SK-N-MC (cell line): ENCODE measurements around the gene PRTG.

Experiments used
- DNase-seq: peaks from one replicate; pipeline ENCODE4 v3.0.0-alpha.2; 2011; ENCODE audit warnings: low read depth, low spot score
- H3K27ac ChIP-seq: fragments of 200-600 bp; sonication (generic); 2 replicates; pipeline ENCODE4 v1.5.1; 2016; ENCODE audit warnings: mixed run types
- H3K36me3 ChIP-seq: fragments of 200-600 bp; sonication (generic); 2 replicates; pipeline ENCODE4 v1.6.1; 2017; ENCODE audit warnings: antibody characterized with exemption, low read length, mixed read lengths; ENCODE audit not compliant: insufficient read depth
- H3K4me3 ChIP-seq: fragments of 200-600 bp; sonication (generic); 2 replicates; pipeline ENCODE4 v1.5.1; 2016
- H3K9ac ChIP-seq: fragments of 200-600 bp; sonication (generic); 2 replicates; pipeline ENCODE4 v1.8.0; 2017; ENCODE audit warnings: mixed run types, mixed read lengths; ENCODE audit not compliant: insufficient read length
- H3K9me3 ChIP-seq: fragments of 200-600 bp; sonication (generic); 2 replicates; pipeline ENCODE4 v1.6.1; 2017; ENCODE audit warnings: low read depth, mild to moderate bottlenecking, antibody characterized with exemption, low read length, moderate library complexity, mixed read lengths
- EZH2 ChIP-seq: fragments of 200-600 bp; sonication (generic); IDR thresholded peaks from one replicate; pipeline ENCODE4 v1.6.1; 2017; ENCODE audit warnings: antibody characterized with exemption
- FOXP2 ChIP-seq: optimal IDR thresholded peaks from 2 replicates; pipeline ENCODE3; 2011; ENCODE audit warnings: mild to moderate bottlenecking, moderate library complexity; ENCODE audit not compliant: insufficient read depth; ENCODE audit errors: extremely low read length, control extremely low read depth
- POLR2AphosphoS5 ChIP-seq: IDR thresholded peaks from 2 replicates; pipeline ENCODE4 v1.6.1; 2012; ENCODE audit warnings: mild to moderate bottlenecking, low read depth, low read length, borderline replicate concordance

The PRTG gene

DNA sequence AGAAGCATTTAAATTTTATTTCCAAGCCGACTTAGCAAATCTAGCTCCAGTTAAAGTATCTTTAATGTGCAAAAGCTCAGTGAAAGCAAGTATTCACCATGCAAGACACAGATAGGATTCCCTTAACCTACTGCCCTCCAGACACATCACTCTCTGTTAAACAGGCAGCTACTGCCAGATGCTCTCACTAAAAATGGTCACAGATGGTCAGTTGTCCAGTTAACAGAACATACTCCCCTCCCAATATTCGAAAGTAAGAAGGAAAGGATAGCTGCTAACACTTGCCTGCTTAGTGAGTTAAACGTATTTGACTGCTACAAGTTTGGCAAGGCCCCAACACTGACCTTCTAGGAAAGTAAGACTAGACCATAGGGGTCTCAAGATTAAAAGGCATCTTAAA is 73.7 kb downstream of the PRTG start:
- H3K4me3 ChIP-seq = no peak overlapping the region
- H3K36me3 ChIP-seq = no peaks in the 10 kb centered on the region
- H3K9me3 ChIP-seq = no peaks in the 10 kb centered on the region
- no peak overlapping the region for H3K27ac ChIP-seq
- DNase-seq = no peak
- no peak overlapping the region for H3K9ac ChIP-seq
- TF ChIP-seq FOXP2 (no peak), EZH2 (no peak), POLR2AphosphoS5 (no peak)

DNA sequence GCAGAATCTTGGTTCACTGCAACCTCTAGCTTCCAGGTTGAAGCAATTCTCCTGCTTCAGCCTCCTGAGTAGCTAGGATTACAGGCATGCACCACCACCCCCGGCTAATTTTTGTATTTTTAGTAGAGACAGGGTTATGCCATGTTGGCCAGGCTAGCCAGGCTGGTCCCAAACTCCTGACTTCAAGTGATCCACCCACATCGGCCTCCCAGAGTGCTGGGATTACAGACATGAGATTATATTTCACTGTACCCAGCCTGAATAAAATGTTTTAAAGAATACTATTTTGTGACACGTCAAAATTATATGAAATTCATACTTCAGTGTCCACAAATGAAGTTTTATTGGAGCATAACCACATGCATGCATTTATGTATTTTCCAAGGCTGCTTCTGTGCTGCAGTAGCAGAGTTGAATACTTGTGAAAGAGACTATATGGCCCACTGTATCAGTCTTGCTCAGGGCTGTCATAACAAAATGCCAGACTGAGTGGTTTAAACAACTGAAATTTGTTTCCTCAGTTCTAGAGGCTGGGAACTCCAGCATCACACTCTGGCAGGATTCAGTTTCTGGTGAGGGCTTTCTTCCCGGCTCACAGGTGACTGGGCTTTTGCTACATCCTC is 77.2 kb downstream of the PRTG start:
- DNase-seq = no peak
- no peak overlapping the region for H3K27ac ChIP-seq
- H3K9ac ChIP-seq = no peak overlapping the region
- no peaks in the 10 kb centered on the region for H3K36me3 ChIP-seq
- TF ChIP-seq POLR2AphosphoS5 = no peak
- TF ChIP-seq EZH2 = no peak
- TF ChIP-seq FOXP2 = no peak
- no peak overlapping the region for H3K4me3 ChIP-seq
- no peaks in the 10 kb centered on the region for H3K9me3 ChIP-seq

DNA sequence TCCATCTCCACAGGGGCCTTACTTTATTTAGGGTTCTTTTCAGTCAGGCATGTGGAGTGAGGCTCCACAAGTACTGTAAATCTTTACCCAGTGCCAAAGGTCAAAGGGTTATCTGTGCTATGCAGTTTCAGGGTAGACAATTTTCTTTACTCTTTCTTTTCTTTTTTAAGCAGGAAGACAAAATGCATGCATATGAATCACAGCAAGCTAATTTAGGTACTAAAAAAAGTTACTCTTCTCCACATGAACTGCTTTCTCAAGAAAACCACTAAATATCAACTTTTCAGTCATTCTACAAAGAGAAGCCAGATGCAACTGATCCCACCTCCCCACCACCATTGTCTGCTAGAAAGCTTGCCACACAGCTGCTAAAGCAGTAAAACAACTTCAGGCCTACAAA is 81.5 kb downstream of the PRTG start:
- Histone ChIP-seq H3K9me3 (no peaks in the 10 kb centered on the region), H3K4me3 (no peak overlapping the region), H3K27ac (no peak overlapping the region), H3K9ac (no peak overlapping the region), H3K36me3 (no peaks in the 10 kb centered on the region)
- DNase-seq = no peak
- TF ChIP-seq EZH2 = no peak
- no peak for TF ChIP-seq FOXP2
- no peak for TF ChIP-seq POLR2AphosphoS5

DNA sequence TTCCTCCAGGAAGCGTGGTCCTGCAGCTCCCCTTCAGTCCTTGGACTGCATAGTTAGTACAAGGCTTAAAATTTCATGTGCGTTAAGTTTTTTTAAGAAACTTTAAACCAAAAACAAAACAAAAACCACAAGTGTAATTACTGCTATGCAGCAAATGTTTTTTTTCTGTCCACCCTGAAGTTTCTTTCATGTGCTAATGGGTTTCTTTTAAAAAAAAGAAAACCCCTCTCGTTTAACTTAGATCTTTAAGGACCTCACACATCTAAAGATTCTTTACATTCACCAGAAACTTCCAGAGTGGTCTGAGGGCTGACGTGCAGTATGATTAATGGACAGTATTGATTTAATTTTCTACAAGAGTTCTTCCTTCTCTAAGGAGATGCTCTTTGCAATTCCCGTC is 82.8 kb downstream of the PRTG start:
- no peak overlapping the region; the same call in 1 of the 2 replicates for H3K27ac ChIP-seq
- TF ChIP-seq FOXP2 = no peak
- no peak for TF ChIP-seq EZH2
- TF ChIP-seq POLR2AphosphoS5 = no peak

DNA sequence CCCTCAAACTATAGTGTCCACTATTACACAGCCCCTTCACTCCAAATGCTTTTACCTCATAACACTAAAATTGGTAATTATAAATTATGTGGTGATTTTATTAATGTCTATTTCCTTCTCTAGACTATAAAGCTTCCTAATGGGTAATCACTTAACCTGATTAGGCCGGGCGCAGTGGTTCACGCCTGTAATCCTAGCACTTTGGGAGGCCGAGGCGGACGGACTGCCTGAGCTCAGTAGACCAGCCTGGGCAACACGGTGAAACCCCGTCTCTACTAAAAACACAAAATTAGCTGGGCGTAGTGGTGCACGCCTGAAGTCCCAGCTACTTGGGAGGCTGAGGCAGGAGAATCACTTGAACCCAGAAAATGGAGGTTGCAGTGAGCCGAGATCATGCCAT is 83.5 kb downstream of the PRTG start:
- Histone ChIP-seq H3K4me3 (no peak overlapping the region), H3K36me3 (no peaks in the 10 kb centered on the region), H3K27ac (no peak overlapping the region), H3K9ac (no peak overlapping the region), H3K9me3 (no peaks in the 10 kb centered on the region)
- no peak for TF ChIP-seq EZH2
- TF ChIP-seq POLR2AphosphoS5 = no peak
- no peak for TF ChIP-seq FOXP2
- DNase-seq = no peak

More for the DNA sequence above, 82.8 kb downstream of the PRTG start:
- H3K9me3 ChIP-seq = no peaks in the 10 kb centered on the region
- no peaks in the 10 kb centered on the region for H3K36me3 ChIP-seq
- DNase-seq = no peak
- no peak overlapping the region for H3K9ac ChIP-seq
- H3K4me3 ChIP-seq = no peak overlapping the region

DNA sequence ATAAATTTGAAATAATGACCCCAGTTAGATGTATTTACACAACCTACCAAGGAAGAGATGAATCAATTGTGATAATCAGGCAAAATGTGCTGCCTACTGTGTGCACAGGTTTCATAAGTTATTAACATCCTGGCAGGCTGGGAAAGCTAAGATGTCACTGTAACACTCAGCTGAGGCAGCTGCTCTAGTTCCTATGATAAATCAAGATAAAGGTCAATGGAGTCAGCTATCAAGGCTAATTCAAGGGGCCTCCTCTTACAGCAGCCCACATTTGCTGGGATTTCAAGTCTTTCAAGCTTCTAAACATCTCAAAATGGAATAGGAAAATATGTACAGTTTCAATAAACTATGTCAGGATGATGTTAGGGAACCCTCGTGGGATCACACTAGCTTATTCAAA is 84.1 kb downstream of the PRTG start:
- H3K9ac ChIP-seq = no peak overlapping the region
- DNase-seq = no peak
- H3K27ac ChIP-seq = no peak overlapping the region
- H3K4me3 ChIP-seq = no peak overlapping the region
- H3K9me3 ChIP-seq = no peaks in the 10 kb centered on the region
- H3K36me3 ChIP-seq = no peaks in the 10 kb centered on the region
- TF ChIP-seq FOXP2 (no peak), EZH2 (no peak), POLR2AphosphoS5 (no peak)

DNA sequence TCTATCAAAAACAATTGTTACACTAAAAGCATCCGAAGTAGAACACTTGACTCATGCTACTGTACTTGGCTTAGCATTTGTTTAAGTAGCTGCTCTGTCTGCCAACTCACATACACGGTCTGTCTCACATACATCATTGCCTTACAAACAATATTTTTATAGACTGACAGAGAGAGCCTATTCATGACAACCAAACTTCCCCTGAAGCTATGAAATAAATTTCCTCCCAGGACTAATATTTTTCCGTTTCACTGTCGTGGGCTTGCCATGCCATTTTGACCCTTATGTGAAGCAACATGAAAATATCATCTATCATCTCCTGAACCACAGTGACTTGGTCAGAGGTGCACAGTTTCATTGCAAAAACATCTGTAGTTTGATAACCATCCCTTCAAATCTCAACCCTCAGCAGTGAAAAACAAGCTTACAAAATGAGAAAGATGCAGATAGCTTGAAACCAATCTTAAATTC is 88.4 kb downstream of the PRTG start:
- Histone ChIP-seq H3K9me3 (no peaks in the 10 kb centered on the region), H3K36me3 (no peaks in the 10 kb centered on the region), H3K9ac (no peak overlapping the region), H3K27ac (no peak overlapping the region), H3K4me3 (no peak overlapping the region)
- TF ChIP-seq FOXP2 (no peak), POLR2AphosphoS5 (no peak), EZH2 (no peak)
- no peak for DNase-seq

DNA sequence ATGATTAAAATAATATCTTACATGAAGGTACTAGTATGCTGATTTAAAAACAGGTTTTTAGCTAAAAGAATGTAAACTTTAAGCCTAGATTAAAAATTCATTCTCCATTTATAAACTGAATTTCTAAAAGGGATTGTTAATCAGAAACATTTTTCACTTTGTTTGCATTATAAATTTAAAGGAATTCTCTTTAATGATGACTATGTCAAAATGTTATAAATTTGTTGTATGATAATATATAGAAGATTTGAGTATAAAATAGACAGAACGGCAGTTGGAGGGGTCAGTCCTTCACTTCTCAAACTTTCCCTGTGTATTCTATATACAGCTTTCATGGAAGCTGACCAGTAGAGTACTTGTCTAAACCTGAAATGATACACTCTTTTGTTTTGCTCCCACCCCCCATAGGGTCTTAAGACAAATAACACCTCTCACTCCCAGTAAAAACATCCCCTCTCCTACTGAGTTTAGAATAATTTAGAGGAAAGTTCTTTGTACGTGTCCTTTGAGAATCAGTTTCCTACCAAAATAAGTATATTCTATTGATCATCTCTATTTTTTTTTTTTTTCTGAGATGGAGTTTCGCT is 90.0 kb downstream of the PRTG start:
- Histone ChIP-seq H3K9me3 (no peaks in the 10 kb centered on the region), H3K4me3 (no peak overlapping the region), H3K27ac (no peak overlapping the region), H3K9ac (no peak overlapping the region), H3K36me3 (no peaks in the 10 kb centered on the region)
- TF ChIP-seq POLR2AphosphoS5 (no peak), EZH2 (no peak), FOXP2 (no peak)
- DNase-seq = no peak
